ENCODE data around the gene TBC1D14.

- TF ChIP-seq CTCF (IDR thresholded peaks at IDR 0.05) (no peak), POLR2AphosphoS5 (IDR thresholded peaks at IDR 0.05) (no peak), POLR2A (IDR thresholded peaks at IDR 0.05) (no peak)
Measured at GRCh38 chr4:6880691-6881090, 28.9 kb upstream of the TBC1D14 start.

Data from transverse colon (tissue), 4 donors.